ENCODE measurements around the gene ZNF407. TPM values are rescaled to one million over a fixed set of nuclear protein-coding genes. Genes with fewer than 3 reads are reported as not detected.

Gene ZNF407
- total RNA-seq, 1 donor from 2014 or later: 24.9 TPM

- DNase-seq (ENCODE audit: low spot score in 2 of 2, unreplicated experiment in 2 of 2): no peak
- Mint-ChIP-seq H3K4me3 (no peak overlapping the region), H3K36me3 (no peaks in the 10 kb centered on the region), H3K27me3 (ENCODE audit: low read depth) (no peaks in the 10 kb centered on the region), H3K27ac (no peak overlapping the region), H3K9me3 (no peaks in the 10 kb centered on the region), H3K4me1 (peaks cover 24% of the 10 kb centered on the region)
- no peak for TF ChIP-seq CTCF (IDR thresholded peaks at IDR 0.05; ENCODE audit: unreplicated experiment)
Measured at GRCh38 chr18:75110846-75111415, 513.3 kb downstream of the ZNF407 start.

DNA sequence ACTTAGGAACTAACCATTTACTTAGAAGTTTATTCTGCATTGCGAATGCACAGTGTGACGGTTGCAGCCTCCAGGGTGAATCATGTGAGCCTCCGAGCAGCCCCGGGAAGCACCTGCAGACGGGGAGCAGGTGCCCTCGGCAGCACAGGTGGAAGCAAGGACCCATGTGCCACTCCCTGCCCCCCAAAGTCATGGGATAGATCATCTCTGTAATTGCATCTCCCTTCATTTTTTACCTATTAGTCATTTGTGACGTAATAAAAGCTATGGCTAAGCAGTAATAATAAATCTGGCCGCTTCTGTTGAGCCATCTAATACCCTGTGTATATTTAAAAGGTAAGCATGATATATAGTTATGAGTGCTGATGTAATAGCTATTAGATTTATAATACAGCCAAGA is 514.1 kb downstream of the ZNF407 start:
- H3K36me3 Mint-ChIP-seq: no peaks in the 10 kb centered on the region
- no peak for DNase-seq (ENCODE audit: low spot score in 2 of 2, unreplicated experiment in 2 of 2)
- H3K4me1 Mint-ChIP-seq: peaks cover 22% of the 10 kb centered on the region

DNA sequence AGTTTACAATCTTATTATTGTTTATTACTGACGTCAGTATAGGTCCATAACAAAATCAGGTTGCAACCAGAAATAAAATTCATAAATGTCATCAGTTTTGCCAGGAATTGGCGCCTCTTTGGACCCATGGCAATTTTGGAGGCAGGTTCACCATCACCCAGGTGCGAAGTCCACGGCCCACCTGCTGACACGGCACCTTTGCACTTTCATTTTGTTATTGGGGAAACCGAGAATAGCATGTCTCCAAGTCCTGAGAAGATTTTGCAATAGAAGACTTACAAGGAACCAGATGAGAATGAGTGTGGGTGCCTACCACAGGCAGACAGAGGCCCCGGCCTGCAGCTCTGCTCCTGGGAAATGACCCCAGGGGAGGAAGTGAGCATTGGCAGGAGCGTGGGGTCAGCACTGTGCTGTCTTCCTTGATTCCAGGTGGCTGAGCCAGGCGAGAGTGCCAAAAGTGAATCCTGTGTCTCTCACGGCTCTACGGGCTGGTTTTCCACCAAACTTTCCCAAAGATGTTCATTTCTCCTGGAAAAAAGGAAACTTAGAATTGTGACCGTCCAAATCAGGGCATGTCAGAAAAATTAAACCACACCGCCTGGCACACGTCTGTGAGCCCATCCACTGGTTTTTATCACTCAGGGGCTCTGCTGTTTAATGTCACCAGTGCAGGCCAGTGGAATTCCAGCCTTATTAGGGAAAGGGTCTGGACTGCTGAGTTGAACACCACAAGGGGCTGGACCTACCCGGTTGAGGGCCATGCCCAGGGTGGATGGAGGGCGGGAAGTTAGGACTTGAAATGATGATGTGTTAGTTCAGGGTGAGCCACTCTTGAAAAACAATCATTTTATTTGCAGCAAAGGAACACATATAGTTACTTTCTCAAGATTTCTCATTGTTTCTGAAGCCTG is 514.8 kb downstream of the ZNF407 start:
- Mint-ChIP-seq H3K4me1 (peaks cover 22% of the 10 kb centered on the region), H3K36me3 (no peaks in the 10 kb centered on the region), H3K9me3 (no peaks in the 10 kb centered on the region), H3K27me3 (ENCODE audit: low read depth) (no peaks in the 10 kb centered on the region), H3K27ac (no peak overlapping the region), H3K4me3 (no peak overlapping the region)
- DNase-seq (ENCODE audit: low spot score in 2 of 2, unreplicated experiment in 2 of 2): no peak
- no peak for TF ChIP-seq CTCF (IDR thresholded peaks at IDR 0.05; ENCODE audit: unreplicated experiment)

More for the DNA sequence above, 514.1 kb downstream of the ZNF407 start:
- Mint-ChIP-seq H3K9me3 (no peaks in the 10 kb centered on the region), H3K4me3 (no peak overlapping the region), H3K27me3 (ENCODE audit: low read depth) (no peaks in the 10 kb centered on the region), H3K27ac (no peak overlapping the region)
- no peak for TF ChIP-seq CTCF (IDR thresholded peaks at IDR 0.05; ENCODE audit: unreplicated experiment)

- Mint-ChIP-seq H3K9me3 (no peaks in the 10 kb centered on the region), H3K27ac (no peak overlapping the region), H3K4me3 (no peak overlapping the region), H3K36me3 (no peaks in the 10 kb centered on the region), H3K4me1 (peaks cover 22% of the 10 kb centered on the region), H3K27me3 (ENCODE audit: low read depth) (no peaks in the 10 kb centered on the region)
- no peak for TF ChIP-seq CTCF (IDR thresholded peaks at IDR 0.05; ENCODE audit: unreplicated experiment)
- DNase-seq (ENCODE audit: low spot score in 2 of 2, unreplicated experiment in 2 of 2): no peak
Measured at GRCh38 chr18:75113455-75113854, 515.8 kb downstream of the ZNF407 start.

DNA sequence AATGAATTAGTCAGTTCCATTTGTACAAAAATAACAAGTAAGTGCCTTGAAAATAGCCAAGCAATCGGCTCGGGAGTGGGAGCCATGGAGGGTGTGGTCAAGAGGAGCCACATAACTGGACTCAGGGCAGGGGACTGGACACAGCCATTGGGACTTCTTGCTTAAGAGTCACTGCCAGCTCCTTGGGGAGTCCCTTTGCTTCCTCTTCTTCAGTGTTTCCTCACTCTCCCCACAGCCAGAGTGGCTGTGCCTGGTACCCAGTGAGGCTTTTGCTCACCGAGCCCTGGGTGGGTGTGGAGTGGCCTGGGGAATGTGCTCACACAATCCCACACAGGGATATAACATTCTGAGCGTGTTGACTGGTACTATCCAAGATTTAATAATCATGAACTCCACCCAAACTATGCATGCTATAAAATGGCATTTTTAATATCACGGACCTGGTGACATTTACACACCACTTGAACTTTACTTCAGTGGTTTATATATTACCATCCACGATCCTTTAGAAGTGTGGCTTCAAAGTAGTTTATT is 516.6 kb downstream of the ZNF407 start:
- Mint-ChIP-seq H3K36me3 (no peaks in the 10 kb centered on the region), H3K27ac (no peak overlapping the region), H3K27me3 (ENCODE audit: low read depth) (no peaks in the 10 kb centered on the region), H3K4me3 (no peak overlapping the region), H3K9me3 (no peaks in the 10 kb centered on the region), H3K4me1 (peaks cover 20% of the 10 kb centered on the region)
- no peak for DNase-seq (ENCODE audit: low spot score in 2 of 2, unreplicated experiment in 2 of 2)
- no peak for TF ChIP-seq CTCF (IDR thresholded peaks at IDR 0.05; ENCODE audit: unreplicated experiment)

Other genes starting within 250 kb of the ZNF407 start
- not detected in 3 replicates for gene DIPK1C, start 140.6 kb upstream of the ZNF407 start, total RNA-seq
- gene CNDP2, start 101.5 kb upstream of the ZNF407 start, total RNA-seq: 195 to 198 TPM (median 197 TPM) in 3 replicates
- gene CNDP1, start 63.4 kb upstream of the ZNF407 start, total RNA-seq: 0.40 to 0.75 TPM (median 0.41 TPM) in 3 replicates

Data from mesothelial cell of epicardium (in vitro differentiated cells).